Fibroblast of skin of abdomen (primary cell): ENCODE measurements around the gene FMNL2.
A peak's percentile ranks its signal among the peaks of the same experiment; 100 is the strongest.

Experiments
- DNase-seq: peaks from one replicate; pipeline ENCODE4 v3.0.0-alpha.2; 2013

The FMNL2 gene

GRCh38 chr2:152427902-152428301 is 92.9 kb downstream of the FMNL2 start:
- DNase-seq = no peak

- no peak for DNase-seq
Measured at GRCh38 chr2:152428800-152429582, 94.0 kb downstream of the FMNL2 start.

- DNase-seq = no peak
Measured at GRCh38 chr2:152430876-152431275, 95.9 kb downstream of the FMNL2 start.

- DNase-seq = no peak
Measured at GRCh38 chr2:152431370-152432098, 96.6 kb downstream of the FMNL2 start.

GRCh38 chr2:152432206-152432653 is 97.3 kb downstream of the FMNL2 start:
- peak; percentile 78 for DNase-seq

- no peak for DNase-seq
Measured at GRCh38 chr2:152432765-152433164, 97.8 kb downstream of the FMNL2 start.

- DNase-seq = no peak
Measured at GRCh38 chr2:152433289-152433688, 98.3 kb downstream of the FMNL2 start.

- no peak for DNase-seq
Measured at GRCh38 chr2:152433791-152434190, 98.8 kb downstream of the FMNL2 start.

GRCh38 chr2:152434395-152435182 is 99.6 kb downstream of the FMNL2 start:
- no peak for DNase-seq

- no peak for DNase-seq
Measured at GRCh38 chr2:152436148-152436547, 101.2 kb downstream of the FMNL2 start.

- DNase-seq = no peak
Measured at GRCh38 chr2:152437276-152438108, 102.5 kb downstream of the FMNL2 start.

GRCh38 chr2:152440049-152440448 is 105.1 kb downstream of the FMNL2 start:
- no peak for DNase-seq

- no peak for DNase-seq
Measured at GRCh38 chr2:152440460-152440859, 105.5 kb downstream of the FMNL2 start.

GRCh38 chr2:152441961-152442360 is 107.0 kb downstream of the FMNL2 start:
- DNase-seq = no peak

- DNase-seq = peak; percentile 26
Measured at GRCh38 chr2:152443771-152444170, 108.8 kb downstream of the FMNL2 start.

- DNase-seq = no peak
Measured at GRCh38 chr2:152444448-152444847, 109.5 kb downstream of the FMNL2 start.

- no peak for DNase-seq
Measured at GRCh38 chr2:152445375-152445774, 110.4 kb downstream of the FMNL2 start.

GRCh38 chr2:152445791-152446201 is 110.8 kb downstream of the FMNL2 start:
- peak; percentile 93 for DNase-seq

GRCh38 chr2:152446213-152446612 is 111.2 kb downstream of the FMNL2 start:
- no peak for DNase-seq

- DNase-seq = no peak
Measured at GRCh38 chr2:152447897-152448296, 112.9 kb downstream of the FMNL2 start.

- DNase-seq = no peak
Measured at GRCh38 chr2:152448606-152449005, 113.6 kb downstream of the FMNL2 start.

GRCh38 chr2:152449578-152449977 is 114.6 kb downstream of the FMNL2 start:
- no peak for DNase-seq
